Body of pancreas (tissue), 4 donors: ENCODE results near the gene PRR29. TPM values are rescaled to one million over a fixed set of nuclear protein-coding genes. Genes with fewer than 3 reads are reported as not detected.

Source experiments
- ATAC-seq: fragments of 150-250 bp; one replicate; pipeline ENCODE4 v1.9.1; 2016
- DNase-seq, 4 donors: peaks; one replicate each; pipeline ENCODE4 v3.0.0-alpha.2; 2019
- H3K27ac ChIP-seq, 4 donors: fragments of 200-600 bp; sonication (generic); 1 replicate in 3 of 4; 2 replicates in 1 of 4; pipeline versions ENCODE4 v1.5.1 to v1.6.1; 2016 to 2019; ENCODE audit warnings: mild to moderate bottlenecking in 1 of 4, mixed read lengths in 1 of 4, moderate library complexity in 1 of 4
- H3K27me3 ChIP-seq, 2 donors: fragments of 200-600 bp; sonication (generic); one replicate each; pipeline ENCODE4 v1.6.0; 2016; ENCODE audit warnings: mild to moderate bottlenecking in 1 of 2
- H3K36me3 ChIP-seq, 2 donors: fragments of 200-600 bp; sonication (generic); replicated peaks in 1 of 2; 2 replicates each; pipeline ENCODE4 v1.5.1; 2016; ENCODE audit warnings: low read depth in 2 of 2; ENCODE audit not compliant: insufficient read depth in 1 of 2
- H3K4me1 ChIP-seq: fragments of 200-600 bp; sonication (generic); one replicate; pipeline ENCODE4 v1.6.0; 2016
- H3K4me3 ChIP-seq, 2 donors: fragments of 200-600 bp; sonication (generic); 1 replicate in 1 of 2; 2 replicates in 1 of 2; pipeline ENCODE4 v1.5.1; 2016 to 2019
- H3K9me3 ChIP-seq, 3 donors: fragments of 200-600 bp; sonication (generic); 1 replicate in 2 of 3; 2 replicates in 1 of 3; pipeline ENCODE4 v1.5.1; 2016
- CTCF ChIP-seq, 7 experiments: fragments of 450-650 bp in 4 of 7; fragments of 200-600 bp in 3 of 7; sonication (generic) in 3 of 7; IDR thresholded peaks; one replicate each; pipeline ENCODE4 v1.5.1; 2016 to 2019; ENCODE audit warnings: antibody characterized with exemption in 7 of 7
- POLR2A ChIP-seq, 3 donors: fragments of 450-650 bp; IDR thresholded peaks; one replicate each; pipeline ENCODE4 v1.6.1; 2016; ENCODE audit warnings: antibody characterized with exemption in 3 of 3, mild to moderate bottlenecking in 2 of 3
- WGBS, 2 donors: methylation state at CpG; one replicate each; pipeline ENCODE4 v1.1.5; 2017; 5-methylcytosine and 5-hydroxymethylcytosine counted together
- intact Hi-C: fragments of 100-400 bp; cut with DNase I; formaldehyde crosslinking; loops from one replicate; pipeline ENCODE4 v1.15.1; 2023
- total RNA-seq, 2 donors: library from RNA; depleted of rRNA; stranded (reverse); fragments of >200 nt; gene quantifications; one replicate each; pipeline ENCODE4 v1.1.0, GENCODE V29; 2016

The PRR29 gene
- total RNA-seq, 2 donors from 2014 or later = 0.52 to 1.6 TPM

GRCh38 chr17:64039106-64039400, 40.9 kb downstream of the PRR29 start:
- TF ChIP-seq CTCF (IDR thresholded peaks at IDR 0.05) (no peak), POLR2A (IDR thresholded peaks at IDR 0.05) (no peak)
- no peak for ATAC-seq
- H3K36me3 ChIP-seq = peaks cover 8% of the 10 kb centered on the region in 2 donors
- H3K27ac ChIP-seq = no peak overlapping the region
- H3K9me3 ChIP-seq = no peaks in the 10 kb centered on the region
- DNase-seq = no peak
- no peaks in the 10 kb centered on the region for H3K27me3 ChIP-seq
- 92 to 99% methylated on average over 3 of the region's 3 CpGs for WGBS, 2 donors
- intact Hi-C loops = loop anchor here (10.0 kb wide), 1 partner anchor 246 kb away; no protein-coding TSS in a partner anchor
- peaks cover 34% of the 10 kb centered on the region for H3K4me1 ChIP-seq
- no peak overlapping the region for H3K4me3 ChIP-seq

DNA sequence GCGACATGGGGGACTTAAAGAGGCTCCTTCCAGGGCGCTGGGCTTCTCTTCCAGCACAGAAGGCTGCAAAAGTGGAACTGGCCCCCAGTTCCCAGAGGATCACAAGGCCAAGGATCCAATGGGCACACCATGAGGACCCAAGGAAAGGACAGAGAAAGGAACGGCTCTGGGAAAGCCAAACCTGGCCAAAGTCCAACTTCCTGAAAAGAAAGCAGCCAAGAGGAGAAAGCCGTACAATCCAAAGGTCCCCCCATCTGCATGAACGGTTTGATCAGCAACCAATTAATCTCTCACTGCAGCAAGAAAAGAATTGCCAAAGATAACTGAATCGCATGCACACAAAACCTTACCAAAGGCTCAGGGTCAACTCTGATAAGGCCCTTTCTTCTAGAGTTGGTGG, 42.1 kb downstream of the PRR29 start:
- no peaks in the 10 kb centered on the region for H3K9me3 ChIP-seq
- peak; percentile 12 for ATAC-seq
- 36 to 42% methylated on average over 6 of the region's 6 CpGs for WGBS, 2 donors
- TF ChIP-seq POLR2A (IDR thresholded peaks at IDR 0.05) (no peak), CTCF (IDR thresholded peaks at IDR 0.05) (no peak)
- H3K36me3 ChIP-seq = peaks cover 8 to 18% of the 10 kb centered on the region in 2 donors
- DNase-seq = peak in 1 of 4 donors; percentile 37
- H3K27me3 ChIP-seq = no peaks in the 10 kb centered on the region
- H3K27ac ChIP-seq = peak overlapping the region in 3 of 4 donors; percentile 17 to 62 (median 24)
- no peak overlapping the region for H3K4me3 ChIP-seq
- peaks cover 34% of the 10 kb centered on the region for H3K4me1 ChIP-seq
- intact Hi-C loops = no loop called here

DNA sequence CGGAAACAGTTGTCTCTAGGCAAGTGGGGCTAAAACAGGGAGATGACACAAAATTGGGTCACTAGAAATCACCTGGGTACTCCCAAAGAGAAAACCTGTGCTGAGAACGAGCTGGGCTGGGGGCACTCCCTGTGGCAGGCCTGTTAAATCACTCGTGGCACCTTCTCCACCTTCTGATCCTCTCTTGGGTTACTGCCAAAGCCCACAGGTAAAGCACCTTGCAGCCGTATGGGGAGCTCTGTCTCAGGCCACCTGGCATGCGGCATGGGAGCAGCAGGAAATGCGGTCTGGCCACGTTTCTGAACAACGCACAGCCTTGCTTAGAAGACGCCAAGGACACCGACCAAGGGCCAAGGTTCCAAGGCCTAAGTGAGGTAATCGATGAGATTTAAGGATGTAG, 43.8 kb downstream of the PRR29 start:
- TF ChIP-seq POLR2A (IDR thresholded peaks at IDR 0.05) = no peak
- no peak for TF ChIP-seq CTCF (IDR thresholded peaks at IDR 0.05)
- H3K9me3 ChIP-seq = no peaks in the 10 kb centered on the region
- H3K36me3 ChIP-seq = peaks cover 14 to 35% of the 10 kb centered on the region in 2 donors
- H3K4me3 ChIP-seq = no peak overlapping the region
- peaks cover 34% of the 10 kb centered on the region for H3K4me1 ChIP-seq
- ATAC-seq (peak; percentile 42), DNase-seq (peak in 2 of 4 donors; percentile 64 to 65)
- intact Hi-C loops = no loop called here
- no peaks in the 10 kb centered on the region for H3K27me3 ChIP-seq
- peak overlapping the region in 1 of 4 donors; percentile 47 for H3K27ac ChIP-seq
- 44 to 53% methylated on average over 7 to 11 of the region's 11 CpGs for WGBS, 2 donors

GRCh38 chr17:64042700-64043485, 44.7 kb downstream of the PRR29 start:
- TF ChIP-seq CTCF (IDR thresholded peaks at IDR 0.05) (no peak), POLR2A (IDR thresholded peaks at IDR 0.05) (no peak)
- Histone ChIP-seq H3K27ac (peak overlapping the region in 1 of 4 donors; percentile 25), H3K27me3 (no peaks in the 10 kb centered on the region), H3K4me1 (peaks cover 34% of the 10 kb centered on the region), H3K9me3 (no peaks in the 10 kb centered on the region), H3K36me3 (peaks cover 14 to 41% of the 10 kb centered on the region in 2 donors), H3K4me3 (no peak overlapping the region)
- intact Hi-C loops = no loop called here
- WGBS, 2 donors = 59 to 76% methylated on average over 7 to 12 of the region's 12 CpGs
- ATAC-seq (no peak), DNase-seq (peak in 1 of 4 donors; percentile 34)

- H3K4me1 ChIP-seq = peaks cover 31% of the 10 kb centered on the region
- no peak overlapping the region for H3K27ac ChIP-seq
- H3K36me3 ChIP-seq = peaks cover 25 to 62% of the 10 kb centered on the region in 2 donors
- intact Hi-C loops = no loop called here
- WGBS, 2 donors = 85 to 87% methylated on average over 13 of the region's 13 CpGs
- no peaks in the 10 kb centered on the region for H3K9me3 ChIP-seq
- DNase-seq (no peak), ATAC-seq (no peak)
- H3K27me3 ChIP-seq = no peaks in the 10 kb centered on the region
- no peak for TF ChIP-seq CTCF (IDR thresholded peaks at IDR 0.05)
- no peak overlapping the region for H3K4me3 ChIP-seq
Measured at GRCh38 chr17:64045176-64045575, 47.0 kb downstream of the PRR29 start.
